Measurements from ENCODE around the gene CLCN6. TPM values are rescaled to one million over a fixed set of nuclear protein-coding genes. Genes with fewer than 3 reads are reported as not detected.

The CLCN6 gene
- total RNA-seq, 5 donors from 2014 or later (not counting 1 experiment from before 2014, with no cell fraction given), result 17.3 to 23.0 (median 21.3) TPM

DNA sequence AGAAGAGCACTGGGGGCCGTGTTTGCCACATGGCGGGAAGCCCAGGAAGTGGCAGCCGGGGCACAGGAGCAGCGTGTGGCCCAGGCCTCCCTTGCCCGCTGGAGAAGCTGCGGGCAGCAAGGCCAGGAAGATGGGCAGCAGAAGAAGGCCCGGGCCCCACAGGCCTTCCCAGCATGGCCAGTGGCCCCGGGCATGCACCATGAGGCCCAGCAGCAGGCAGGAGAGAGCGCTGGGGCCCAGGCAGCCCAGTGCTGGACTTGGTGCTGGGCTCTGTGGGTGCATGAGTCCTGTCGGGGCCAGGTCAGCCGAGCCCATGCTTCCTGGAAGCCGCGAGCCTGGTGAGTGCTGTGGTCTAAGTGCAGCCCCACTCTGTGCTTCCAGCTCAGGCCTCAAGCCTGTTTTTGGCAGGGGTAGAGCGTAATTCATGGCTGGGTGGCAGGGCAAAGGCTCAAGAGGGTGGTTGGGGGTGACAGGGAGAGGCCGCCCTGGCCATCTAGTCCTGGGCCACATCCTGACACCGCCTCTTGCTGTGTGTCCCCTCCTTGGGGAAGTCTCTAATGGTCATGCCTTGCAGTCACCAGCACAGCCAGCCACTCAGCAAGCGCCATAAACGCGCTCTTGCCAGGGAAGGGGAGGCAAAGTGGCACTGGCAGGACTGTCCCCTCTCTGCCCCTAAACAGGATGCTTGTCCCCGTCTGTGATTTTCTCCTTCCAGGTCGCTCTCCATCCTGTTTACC, 21.6 kb upstream of the CLCN6 start:
- no peaks in the 10 kb centered on the region for H3K9me3 Mint-ChIP-seq
- POLR2A ChIA-PET, result interaction anchor here in 1 of 2 donors (0.6 kb wide), 1 partner anchor 1603 kb away, joined by 10 read pairs; no protein-coding TSS in a partner anchor
- H3K27ac ChIP-seq (ENCODE audit: low read length), result no peak overlapping the region
- no peaks in the 10 kb centered on the region for H3K27me3 ChIP-seq (replicated peaks in 1 of 2; ENCODE audit: control insufficient read depth in 2 of 2, extremely low read depth in 1 of 2, insufficient read depth in 2 of 2, low read length in 1 of 2)
- peak overlapping the region; percentile 27 to 36 for H3K4me3 ChIP-seq (ENCODE audit: control insufficient read depth in 1 of 2, extremely low read depth in 1 of 2, low read length in 1 of 2)
- no peaks in the 10 kb centered on the region for H3K36me3 Mint-ChIP-seq
- WGBS (ENCODE audit: insufficient coverage), result 75% methylated on average over 18 of the region's 21 CpGs
- no peaks in the 10 kb centered on the region for H3K27me3 Mint-ChIP-seq
- ATAC-seq (replicated peaks in 1 of 4), result peak in 2 of 4 experiments; percentile 4 to 6
- H3K4me1 ChIP-seq (ENCODE audit: control insufficient read depth in 1 of 2, extremely low read depth in 1 of 2, insufficient read depth in 2 of 2, low read length in 2 of 2), result peaks cover 0 to 13% of the 10 kb centered on the region in 2 experiments
- CTCF ChIA-PET, result no interaction called here
- H3K27ac Mint-ChIP-seq, result no peak overlapping the region
- DNase-seq, result no peak
- peak overlapping the region in 1 of 3 donors; percentile 48 for H3K4me3 Mint-ChIP-seq
- no peaks in the 10 kb centered on the region for H3K9me3 ChIP-seq
- H3K36me3 ChIP-seq (ENCODE audit: control insufficient read depth in 2 of 2, extremely low read depth in 1 of 2, insufficient read depth in 1 of 2, low read length in 1 of 2), result no peaks in the 10 kb centered on the region
- peaks cover 0 to 9% (median 9%) of the 10 kb centered on the region in 3 donors for H3K4me1 Mint-ChIP-seq

GRCh38 chr1:11784993-11785769, 20.8 kb upstream of the CLCN6 start:
- peak in 18 of 35 experiments; percentile 8 to 53 (median 27) for DNase-seq
- H3K9me3 ChIP-seq, result no peaks in the 10 kb centered on the region
- 14% methylated on average over 27 of the region's 30 CpGs for WGBS (ENCODE audit: insufficient coverage)
- H3K27me3 ChIP-seq (replicated peaks in 1 of 2; ENCODE audit: control insufficient read depth in 2 of 2, extremely low read depth in 1 of 2, insufficient read depth in 2 of 2, low read length in 1 of 2), result no peaks in the 10 kb centered on the region
- ATAC-seq (replicated peaks in 1 of 4), result peak; percentile 49 to 69 (median 56)
- Mint-ChIP-seq H3K4me1 (peaks cover 0 to 9% (median 9%) of the 10 kb centered on the region in 3 donors), H3K9me3 (no peaks in the 10 kb centered on the region), H3K36me3 (no peaks in the 10 kb centered on the region), H3K27ac (no peak overlapping the region), H3K27me3 (no peaks in the 10 kb centered on the region), H3K4me3 (peak overlapping the region; percentile 28 to 63 (median 48))
- ChIA-PET CTCF (no interaction called here), POLR2A (no interaction called here)
- peak overlapping the region; percentile 27 to 36 for H3K4me3 ChIP-seq (ENCODE audit: control insufficient read depth in 1 of 2, extremely low read depth in 1 of 2, low read length in 1 of 2)
- H3K27ac ChIP-seq (ENCODE audit: low read length), result no peak overlapping the region
- peaks cover 0 to 4% of the 10 kb centered on the region in 2 donors for H3K36me3 ChIP-seq (ENCODE audit: control insufficient read depth in 2 of 2, extremely low read depth in 1 of 2, insufficient read depth in 1 of 2, low read length in 1 of 2)
- peaks cover 0 to 13% of the 10 kb centered on the region in 2 experiments for H3K4me1 ChIP-seq (ENCODE audit: control insufficient read depth in 1 of 2, extremely low read depth in 1 of 2, insufficient read depth in 2 of 2, low read length in 2 of 2)

- Mint-ChIP-seq H3K9me3 (no peaks in the 10 kb centered on the region), H3K4me3 (no peak overlapping the region), H3K27me3 (no peaks in the 10 kb centered on the region), H3K36me3 (peaks cover 4% of the 10 kb centered on the region), H3K4me1 (peaks cover 0 to 9% (median 9%) of the 10 kb centered on the region in 3 donors), H3K27ac (no peak overlapping the region)
- Histone ChIP-seq H3K36me3 (ENCODE audit: control insufficient read depth in 2 of 2, extremely low read depth in 1 of 2, insufficient read depth in 1 of 2, low read length in 1 of 2) (peaks cover 0 to 7% of the 10 kb centered on the region in 2 donors), H3K9me3 (no peaks in the 10 kb centered on the region), H3K27me3 (replicated peaks in 1 of 2; ENCODE audit: control insufficient read depth in 2 of 2, extremely low read depth in 1 of 2, insufficient read depth in 2 of 2, low read length in 1 of 2) (no peaks in the 10 kb centered on the region), H3K4me1 (ENCODE audit: control insufficient read depth in 1 of 2, extremely low read depth in 1 of 2, insufficient read depth in 2 of 2, low read length in 2 of 2) (peaks cover 0 to 13% of the 10 kb centered on the region in 2 experiments), H3K4me3 (ENCODE audit: control insufficient read depth in 1 of 2, extremely low read depth in 1 of 2, low read length in 1 of 2) (no peak overlapping the region), H3K27ac (ENCODE audit: low read length) (no peak overlapping the region)
- ATAC-seq (replicated peaks in 1 of 4) (no peak), DNase-seq (no peak)
- CTCF ChIA-PET, result interaction anchor here in 1 of 2 donors (0.6 kb wide), 1 partner anchor 251 kb away, joined by 3 read pairs; no protein-coding TSS in a partner anchor
- WGBS (ENCODE audit: insufficient coverage), result no CpG with 5 or more reads among the region's 5 CpGs
- POLR2A ChIA-PET, result no interaction called here
Measured at GRCh38 chr1:11786168-11786567, 19.8 kb upstream of the CLCN6 start.

DNA sequence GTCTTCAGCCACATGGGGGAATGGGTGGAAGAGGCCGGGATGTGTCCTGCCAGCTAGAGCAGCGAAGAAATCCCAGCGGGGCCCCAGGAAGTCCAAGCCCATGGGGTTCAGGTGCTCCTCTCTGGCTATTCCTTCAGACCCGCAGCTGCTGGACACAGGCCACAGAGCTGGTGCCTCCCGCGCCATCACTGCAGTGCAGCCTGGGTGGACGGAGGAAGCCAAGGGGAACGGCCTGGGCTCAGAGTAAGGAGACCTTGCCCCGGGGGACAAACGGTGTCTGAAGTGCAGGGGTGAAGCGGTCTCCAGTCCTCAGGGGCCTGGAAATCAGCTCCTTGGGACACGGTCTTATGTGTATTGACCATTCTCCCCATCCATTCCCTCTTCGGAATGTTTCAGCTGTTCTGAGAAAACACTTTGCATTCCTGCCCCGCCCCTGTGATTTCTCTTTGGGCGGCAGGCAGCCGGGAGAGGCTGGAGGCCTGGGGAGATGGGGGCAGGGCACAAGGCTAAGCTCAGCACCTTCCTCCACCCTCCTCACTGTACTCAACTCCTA, 18.7 kb upstream of the CLCN6 start:
- 79% methylated on average over 10 of the region's 16 CpGs for WGBS (ENCODE audit: insufficient coverage)
- H3K36me3 Mint-ChIP-seq, result peaks cover 13% of the 10 kb centered on the region
- POLR2A ChIA-PET, result interaction anchor here in 1 of 2 donors (0.7 kb wide), 1 partner anchor 80 kb away, joined by 3 read pairs; no protein-coding TSS in a partner anchor
- DNase-seq (no peak), ATAC-seq (replicated peaks in 1 of 4) (no peak)
- H3K4me1 Mint-ChIP-seq, result peaks cover 0 to 9% (median 9%) of the 10 kb centered on the region in 3 donors
- H3K27me3 ChIP-seq (replicated peaks in 1 of 2; ENCODE audit: control insufficient read depth in 2 of 2, extremely low read depth in 1 of 2, insufficient read depth in 2 of 2, low read length in 1 of 2), result no peaks in the 10 kb centered on the region
- H3K27ac ChIP-seq (ENCODE audit: low read length), result no peak overlapping the region
- H3K27ac Mint-ChIP-seq, result no peak overlapping the region
- H3K4me1 ChIP-seq (ENCODE audit: control insufficient read depth in 1 of 2, extremely low read depth in 1 of 2, insufficient read depth in 2 of 2, low read length in 2 of 2), result peaks cover 0 to 13% of the 10 kb centered on the region in 2 experiments
- no peaks in the 10 kb centered on the region for H3K27me3 Mint-ChIP-seq
- H3K4me3 Mint-ChIP-seq, result no peak overlapping the region
- peaks cover 0 to 17% of the 10 kb centered on the region in 2 donors for H3K36me3 ChIP-seq (ENCODE audit: control insufficient read depth in 2 of 2, extremely low read depth in 1 of 2, insufficient read depth in 1 of 2, low read length in 1 of 2)
- no peaks in the 10 kb centered on the region for H3K9me3 ChIP-seq
- CTCF ChIA-PET, result interaction anchor here in 1 of 2 donors (0.5 to 0.6 kb wide), 2 partner anchors 120 to 775 kb away, joined by 3 to 8 read pairs; partner anchors contain the start of gene TARDBP
- H3K4me3 ChIP-seq (ENCODE audit: control insufficient read depth in 1 of 2, extremely low read depth in 1 of 2, low read length in 1 of 2), result no peak overlapping the region
- H3K9me3 Mint-ChIP-seq, result no peaks in the 10 kb centered on the region

- no peaks in the 10 kb centered on the region for H3K9me3 Mint-ChIP-seq
- no peak overlapping the region for H3K4me3 Mint-ChIP-seq
- WGBS (ENCODE audit: insufficient coverage), result 90% methylated on average over 14 of the region's 14 CpGs
- peaks cover 0 to 13% of the 10 kb centered on the region in 2 experiments for H3K4me1 ChIP-seq (ENCODE audit: control insufficient read depth in 1 of 2, extremely low read depth in 1 of 2, insufficient read depth in 2 of 2, low read length in 2 of 2)
- H3K9me3 ChIP-seq, result no peaks in the 10 kb centered on the region
- no peak overlapping the region for H3K4me3 ChIP-seq (ENCODE audit: control insufficient read depth in 1 of 2, extremely low read depth in 1 of 2, low read length in 1 of 2)
- ChIA-PET CTCF (interaction anchor here in 1 of 2 donors (0.5 to 0.6 kb wide), 2 partner anchors 120 to 776 kb away, joined by 3 to 8 read pairs; partner anchors contain the start of gene TARDBP), POLR2A (interaction anchor here in 1 of 2 donors (0.7 kb wide), 1 partner anchor 80 kb away, joined by 3 read pairs; no protein-coding TSS in a partner anchor)
- peaks cover 0 to 23% of the 10 kb centered on the region in 2 donors for H3K36me3 ChIP-seq (ENCODE audit: control insufficient read depth in 2 of 2, extremely low read depth in 1 of 2, insufficient read depth in 1 of 2, low read length in 1 of 2)
- H3K36me3 Mint-ChIP-seq, result peaks cover 13% of the 10 kb centered on the region
- no peak overlapping the region for H3K27ac ChIP-seq (ENCODE audit: low read length)
- H3K27me3 ChIP-seq (replicated peaks in 1 of 2; ENCODE audit: control insufficient read depth in 2 of 2, extremely low read depth in 1 of 2, insufficient read depth in 2 of 2, low read length in 1 of 2), result no peaks in the 10 kb centered on the region
- DNase-seq (no peak), ATAC-seq (replicated peaks in 1 of 4) (no peak)
- no peaks in the 10 kb centered on the region for H3K27me3 Mint-ChIP-seq
- no peak overlapping the region for H3K27ac Mint-ChIP-seq
- H3K4me1 Mint-ChIP-seq, result peaks cover 0 to 9% (median 9%) of the 10 kb centered on the region in 3 donors
Measured at GRCh38 chr1:11787804-11788436, 18.1 kb upstream of the CLCN6 start.
